ENCODE results near the gene MTR.

MTR gene

DNA sequence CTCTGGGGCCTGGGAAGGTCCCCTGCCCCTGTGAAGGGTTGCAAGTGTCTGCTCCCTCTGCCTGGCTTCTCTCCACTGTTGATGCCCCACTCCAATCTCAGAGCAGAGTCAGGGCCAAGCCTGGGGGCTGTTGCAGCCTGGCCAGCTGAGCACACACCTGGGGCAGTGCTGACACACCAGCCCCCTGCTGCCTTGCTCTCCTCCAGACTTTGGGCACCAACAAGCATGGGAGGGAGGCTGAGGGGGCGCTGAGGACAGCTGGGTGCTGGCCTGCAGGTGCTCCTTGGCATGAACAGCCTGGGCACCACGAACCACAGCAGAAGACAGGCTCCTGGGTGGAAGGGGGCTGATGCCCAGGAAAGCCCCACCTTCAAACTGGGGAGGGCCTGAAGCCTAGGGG, 9.6 kb upstream of the MTR start:
- DNase-seq, result no peak

DNA sequence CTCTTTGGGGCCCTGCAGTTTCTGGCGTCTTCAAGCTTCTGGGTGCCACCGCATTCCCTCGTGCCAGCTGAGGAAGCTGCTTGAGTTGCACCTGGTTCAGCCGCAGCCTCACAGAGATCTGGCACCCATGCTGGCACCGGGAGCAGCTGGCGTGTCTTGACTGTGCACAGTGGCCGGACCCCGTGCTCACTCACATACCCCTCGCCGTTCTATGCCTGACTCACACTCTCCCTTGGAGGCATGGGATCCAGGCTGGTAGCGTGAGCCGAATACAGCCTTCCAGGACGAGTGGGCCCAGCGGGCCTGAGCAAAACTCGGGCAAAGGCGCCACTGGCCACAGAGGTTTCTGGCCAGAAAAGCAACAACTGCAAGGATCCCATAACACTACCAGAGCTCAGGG, 8.6 kb upstream of the MTR start:
- no peak for DNase-seq

DNA sequence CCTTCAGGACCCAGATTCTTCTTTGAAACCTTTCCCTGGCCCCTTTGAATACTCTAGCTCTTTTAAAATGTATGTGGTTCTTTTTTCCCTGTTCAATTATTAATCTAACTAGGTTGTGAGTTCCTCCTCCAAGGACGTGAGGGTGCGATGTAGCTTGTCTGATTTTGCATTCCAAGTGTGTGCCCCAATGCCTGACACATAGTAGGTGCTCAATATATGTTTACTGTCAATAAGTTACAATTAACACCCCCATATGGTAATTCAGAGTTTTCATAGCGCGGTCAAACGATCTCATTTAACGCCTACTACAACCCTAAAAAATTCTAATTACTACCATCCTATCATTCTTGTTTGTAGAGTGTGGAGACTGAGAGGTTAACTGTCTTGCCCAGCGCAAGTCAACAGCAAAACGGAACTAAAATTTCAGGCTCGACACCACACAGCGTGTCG, 482 bp upstream of the MTR start:
- no peak for DNase-seq

DNA sequence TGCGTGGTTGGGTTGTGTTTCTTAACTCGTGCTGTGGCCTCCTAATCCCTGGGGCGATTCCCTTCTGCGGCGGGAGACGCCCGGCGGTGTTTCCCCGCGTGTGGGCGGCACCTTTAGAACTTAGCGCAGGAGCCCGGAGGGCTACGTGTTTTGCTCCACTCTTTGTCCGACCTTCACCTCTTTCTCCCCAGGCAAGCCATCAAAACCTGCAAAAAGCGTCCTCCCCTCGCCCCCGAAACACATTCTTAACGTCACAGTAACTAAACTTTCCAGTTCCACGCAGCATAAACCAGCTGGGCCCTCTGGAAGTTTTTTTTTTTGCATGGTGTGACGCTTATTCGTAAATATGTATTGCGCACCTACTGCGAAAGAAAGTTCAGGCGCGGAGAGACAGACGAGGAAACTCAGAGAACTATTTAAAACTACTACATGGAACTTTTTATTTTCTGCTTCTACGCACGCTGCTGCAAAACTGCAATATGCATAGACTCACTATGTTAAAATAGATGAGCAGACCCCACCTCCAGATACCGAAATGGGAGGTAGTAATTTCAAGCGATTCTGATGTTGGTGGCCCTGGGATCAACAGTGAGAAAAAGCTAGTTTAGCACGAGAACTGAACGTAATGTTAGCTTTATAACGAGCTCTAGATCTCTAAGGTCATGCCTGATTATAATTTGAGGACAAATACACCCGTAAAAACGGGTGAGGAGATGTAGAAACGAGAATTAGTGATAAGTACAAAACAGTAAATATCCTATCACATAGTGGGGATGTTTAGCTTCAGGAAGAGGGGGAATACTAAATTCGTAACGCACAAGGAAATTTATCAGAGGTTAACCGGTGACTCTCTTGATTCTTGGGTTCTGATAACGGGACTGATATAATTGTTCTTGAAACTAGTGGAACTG, 920 bp downstream of the MTR start:
- peak; percentile 76 for DNase-seq

DNA sequence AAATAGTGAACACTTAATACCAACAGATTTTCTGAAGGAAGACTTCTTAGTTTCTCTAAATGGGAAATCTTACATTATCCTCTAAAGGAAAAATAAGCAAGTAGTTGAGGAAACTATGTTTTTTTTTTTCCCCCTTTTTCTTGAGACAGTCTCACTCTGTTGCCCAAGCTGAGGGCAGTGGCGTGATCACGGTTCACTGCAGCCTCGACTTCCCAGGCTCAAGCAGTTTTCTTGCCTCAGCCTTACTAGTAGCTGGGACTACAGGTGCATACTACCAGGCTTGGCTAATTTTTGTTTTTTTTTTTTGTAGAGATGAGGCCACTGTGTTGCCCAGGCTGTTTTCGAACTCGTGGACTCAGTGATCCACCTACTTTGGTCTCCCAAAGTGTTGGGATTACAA, 3.9 kb downstream of the MTR start:
- no peak for DNase-seq

DNA sequence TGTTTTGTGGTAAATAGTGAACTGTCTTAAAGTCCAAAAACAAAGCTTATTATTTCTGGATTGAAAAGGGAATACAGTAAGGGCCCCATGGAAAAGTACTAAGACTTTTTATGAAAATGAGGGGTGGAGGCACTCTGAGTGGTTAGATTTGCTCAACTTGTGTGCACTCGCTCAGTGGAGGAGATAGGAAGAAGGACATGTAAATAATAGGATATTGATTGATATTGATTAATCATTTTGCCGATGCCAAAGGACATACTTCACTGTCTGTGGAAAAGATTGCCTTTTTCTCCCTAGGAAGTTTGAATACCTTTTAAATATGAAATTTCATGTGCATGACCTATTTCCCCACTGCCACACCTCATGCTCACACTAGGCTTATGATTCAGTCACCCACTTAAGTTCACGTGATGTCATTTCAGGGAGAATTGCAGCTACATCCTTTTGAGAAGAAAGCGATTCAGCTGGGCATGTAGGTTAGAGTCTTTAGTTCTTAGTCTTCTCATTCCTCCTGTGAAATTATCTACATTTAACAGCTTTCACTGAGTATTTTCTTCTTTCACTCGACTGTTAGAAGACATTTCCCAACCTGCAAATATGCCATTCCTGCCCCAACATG, 5.0 kb downstream of the MTR start:
- no peak for DNase-seq

DNA sequence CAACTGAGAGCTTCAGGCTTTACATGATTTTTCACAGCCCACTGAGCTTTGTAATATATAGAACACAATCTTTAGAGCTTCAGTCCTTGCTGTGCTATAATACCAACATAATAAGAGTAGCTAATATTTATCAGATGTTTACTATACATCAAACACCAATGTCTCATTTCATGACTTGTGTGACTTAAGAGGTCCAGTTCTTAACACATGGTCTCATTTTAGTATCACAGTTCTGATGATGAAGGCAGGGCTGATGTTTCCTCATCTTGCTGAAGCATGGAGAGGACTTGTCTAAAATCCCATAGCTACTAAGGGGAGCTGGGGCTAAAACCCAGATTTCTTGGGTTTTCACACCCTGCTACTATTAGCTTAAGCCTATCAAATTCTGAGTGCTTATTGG, 5.5 kb downstream of the MTR start:
- no peak for DNase-seq

DNA sequence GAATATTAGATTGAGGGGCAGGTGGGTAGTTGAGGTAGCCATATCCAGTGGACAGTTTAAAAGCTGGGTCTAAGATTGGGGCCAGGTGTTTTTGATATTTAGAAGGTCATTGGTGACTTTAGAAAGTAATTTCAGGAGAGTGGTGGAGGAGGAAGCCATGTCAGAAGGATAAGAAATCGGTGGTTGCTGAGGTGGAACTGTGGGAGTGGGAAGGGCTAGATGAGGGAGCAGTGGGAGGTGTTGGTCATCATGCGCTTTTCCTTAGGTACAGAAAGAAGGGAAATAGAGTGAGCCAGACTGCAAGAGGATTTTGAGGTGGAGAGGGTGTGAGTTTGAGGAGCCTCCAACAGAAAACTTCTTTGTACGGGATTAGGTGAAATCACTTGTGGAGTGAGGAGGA, 7.2 kb downstream of the MTR start:
- DNase-seq, result no peak

DNA sequence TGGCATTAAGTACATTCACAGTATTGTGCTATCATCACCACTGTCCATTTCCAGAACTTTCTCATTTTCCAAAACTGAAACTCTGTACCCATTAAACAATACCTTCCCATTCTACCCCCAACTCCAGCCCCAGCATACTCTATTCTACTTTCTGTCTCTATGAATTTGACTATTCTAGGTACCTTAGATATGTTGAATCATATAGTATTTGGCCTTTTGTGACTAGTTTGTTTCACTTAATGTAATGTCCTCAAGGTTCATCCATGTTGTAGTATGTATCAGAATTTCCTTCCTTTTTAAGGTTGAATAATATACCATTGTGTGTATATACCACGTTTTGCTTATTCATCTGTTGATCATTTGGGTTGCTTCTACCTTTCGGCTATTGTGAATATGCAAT, 11.5 kb downstream of the MTR start:
- DNase-seq, result no peak

DNA sequence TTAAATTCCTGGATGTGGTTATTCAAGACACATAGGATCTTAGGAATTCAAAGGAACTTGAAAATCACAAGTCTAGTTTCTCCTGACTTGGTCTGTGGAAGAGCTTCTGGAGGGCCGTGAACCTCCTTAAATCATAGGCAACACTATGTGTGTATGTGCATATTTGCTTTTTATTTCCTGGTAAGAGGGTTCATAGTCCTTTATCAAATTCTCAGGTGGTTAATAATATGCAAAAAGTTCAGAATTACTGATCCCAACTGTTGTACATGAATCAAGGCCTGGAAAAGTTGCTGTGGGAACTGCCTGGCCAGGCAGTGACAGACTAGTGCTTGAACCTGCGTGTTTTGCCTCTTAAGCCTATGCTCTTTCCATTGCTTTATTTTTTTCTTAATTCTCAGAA, 12.9 kb downstream of the MTR start:
- DNase-seq, result no peak

DNA sequence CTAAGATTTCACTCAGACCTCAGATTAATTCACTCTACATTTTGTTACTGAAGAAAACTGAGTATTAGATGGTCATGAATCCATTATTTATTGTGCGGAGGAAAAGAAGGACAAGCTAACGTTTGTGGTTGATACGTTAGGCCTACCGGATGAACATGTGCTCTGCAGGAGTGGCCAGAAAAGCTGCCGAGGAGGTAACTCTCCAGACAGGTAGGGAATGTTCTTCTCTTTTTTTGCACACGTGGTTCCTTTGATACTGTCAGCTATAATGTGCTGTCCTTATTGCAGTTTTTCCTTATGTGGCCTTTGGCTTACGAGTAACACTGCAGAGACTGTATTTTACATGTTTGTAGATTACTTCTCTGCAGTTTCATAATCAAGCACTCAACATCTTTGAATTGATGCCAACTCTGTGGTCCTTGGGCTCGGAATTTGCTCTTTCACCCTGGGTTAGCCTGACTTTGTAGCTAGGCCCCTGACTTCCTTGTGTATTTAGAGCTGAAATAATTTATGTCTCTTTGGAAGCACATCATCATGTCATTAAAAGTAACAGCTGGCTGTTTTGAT, 13.6 kb downstream of the MTR start:
- no peak for DNase-seq

DNA sequence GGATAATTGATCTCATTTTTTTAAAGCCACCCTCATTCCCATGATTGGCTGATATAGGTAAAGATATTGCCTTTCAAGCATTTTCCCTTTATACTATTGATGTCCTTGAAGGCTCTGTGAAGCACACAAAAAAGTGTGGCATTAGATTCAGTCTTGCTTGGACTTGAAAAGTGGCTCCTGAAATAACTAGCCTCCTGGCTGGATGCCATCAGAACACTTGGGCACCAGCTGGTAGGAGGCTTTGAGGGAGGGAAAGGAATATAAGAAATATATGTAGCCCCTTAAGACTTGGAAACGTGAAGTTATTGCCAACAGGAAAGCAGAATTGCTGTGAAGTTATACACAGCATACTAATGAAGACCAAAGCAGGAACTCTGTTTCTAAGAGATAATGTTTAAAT, 14.1 kb downstream of the MTR start:
- no peak for DNase-seq

DNA sequence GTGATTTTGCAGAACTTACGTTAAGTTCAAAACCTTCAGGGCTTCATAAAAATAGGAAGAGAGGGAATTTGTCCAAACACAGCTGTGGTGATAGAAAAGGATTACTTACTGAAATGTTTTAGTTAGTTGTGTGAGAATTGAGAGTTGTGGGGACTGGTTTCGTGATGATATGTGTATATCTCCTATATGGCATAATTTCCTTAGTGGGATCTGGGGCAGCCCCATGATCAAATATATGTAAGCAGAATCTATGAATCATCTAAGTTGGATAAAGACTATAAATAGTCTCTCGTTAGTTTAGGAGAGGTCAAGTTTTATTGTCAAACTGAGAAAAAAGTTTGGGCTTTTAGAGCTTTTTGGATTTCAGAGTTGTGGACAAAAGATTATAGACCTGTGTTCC, 14.9 kb downstream of the MTR start:
- DNase-seq, result no peak

DNA sequence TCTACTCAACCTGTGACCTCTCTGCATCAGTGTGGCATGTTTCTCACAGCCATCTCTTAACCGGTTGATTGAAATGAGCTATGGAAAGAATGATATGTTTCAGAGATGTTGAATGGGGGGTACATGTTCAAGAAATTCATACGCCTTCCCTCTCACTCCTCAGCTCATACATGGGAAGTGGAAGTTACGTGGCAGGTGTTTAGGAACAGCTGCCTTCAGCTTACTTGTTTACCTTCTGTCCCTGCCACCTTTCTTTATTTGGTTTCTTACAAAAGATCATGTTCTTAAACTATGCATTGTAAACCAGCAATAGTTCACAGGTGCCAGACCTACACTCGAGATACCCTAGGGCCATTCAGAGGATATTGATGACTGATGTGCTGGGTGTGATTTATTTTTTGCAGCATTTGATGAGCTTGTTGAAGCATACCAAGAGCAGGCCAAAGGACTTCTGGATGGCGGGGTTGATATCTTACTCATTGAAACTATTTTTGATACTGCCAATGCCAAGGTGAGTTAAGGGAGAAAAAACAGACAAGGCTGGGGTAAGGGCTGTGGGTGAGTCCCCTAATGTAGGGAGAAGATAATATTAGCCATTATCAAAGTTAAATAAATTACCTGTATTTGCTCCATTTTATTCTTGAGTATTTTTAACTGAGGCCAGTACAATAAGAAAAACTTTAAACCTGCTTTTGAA, 17.4 kb downstream of the MTR start:
- no peak for DNase-seq

DNA sequence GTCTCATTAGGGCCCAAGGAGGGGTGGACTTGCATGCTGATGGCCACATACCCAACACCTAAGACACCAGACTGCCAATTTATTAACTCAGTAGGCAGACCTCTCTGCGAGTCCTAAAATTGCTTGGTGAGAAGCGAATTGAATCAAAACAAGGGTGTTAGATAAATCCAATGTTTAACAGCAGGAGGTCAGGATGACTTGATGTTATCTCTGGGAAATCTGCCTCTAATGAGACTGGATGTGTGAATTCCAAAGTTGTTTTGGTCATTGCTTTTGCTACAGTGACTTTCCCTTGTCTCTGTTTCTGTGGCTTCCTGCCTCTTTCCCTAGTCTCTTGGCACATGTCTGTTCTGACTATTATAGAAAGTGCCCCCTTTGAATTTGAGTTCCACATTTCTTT, 20.8 kb downstream of the MTR start:
- no peak for DNase-seq

DNA sequence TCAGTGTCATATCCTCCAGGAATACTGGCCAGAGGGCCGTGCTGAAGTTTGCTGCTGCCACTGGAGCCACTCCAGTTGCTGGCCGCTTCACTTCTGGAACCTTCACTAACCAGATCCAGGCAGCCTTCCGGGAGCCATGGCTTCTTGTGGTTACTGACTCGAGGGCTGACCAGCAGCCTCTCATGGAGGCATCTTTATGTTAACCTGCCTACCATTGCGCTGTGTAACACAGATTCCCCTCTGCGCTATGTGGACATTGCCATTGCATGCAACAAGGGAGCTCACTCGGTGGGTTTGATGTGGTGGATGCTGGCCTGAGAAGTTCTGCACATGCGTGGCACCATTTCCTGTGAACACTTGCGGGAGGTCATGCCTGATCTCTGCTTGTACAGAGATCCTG, 24.8 kb downstream of the MTR start:
- no peak for DNase-seq

DNA sequence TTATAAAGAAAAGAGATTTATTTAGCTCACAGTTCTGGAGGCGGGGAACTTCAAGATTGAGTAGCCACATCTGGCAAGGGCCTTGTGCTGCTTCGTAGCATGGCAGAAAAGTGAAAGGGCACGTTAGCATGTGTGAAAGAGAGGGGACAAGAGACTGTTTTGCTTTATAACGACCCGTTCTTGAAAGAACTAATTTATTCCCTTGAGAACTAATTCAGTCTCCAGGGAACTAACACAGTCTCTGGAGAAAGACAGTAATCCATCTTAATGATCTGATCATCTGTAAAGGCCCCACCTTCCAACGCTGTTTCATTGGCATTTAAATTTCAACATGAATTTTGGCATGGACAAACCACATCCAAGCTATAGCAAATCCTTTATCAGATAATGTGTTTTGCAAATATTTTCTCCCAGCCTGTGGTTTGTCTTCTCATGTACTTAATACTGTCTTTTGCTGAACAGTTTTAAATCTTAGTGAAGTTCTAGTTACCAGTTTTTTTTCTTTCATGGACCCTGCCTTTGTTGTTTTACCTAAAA, 26.1 kb downstream of the MTR start:
- DNase-seq, result no peak

DNA sequence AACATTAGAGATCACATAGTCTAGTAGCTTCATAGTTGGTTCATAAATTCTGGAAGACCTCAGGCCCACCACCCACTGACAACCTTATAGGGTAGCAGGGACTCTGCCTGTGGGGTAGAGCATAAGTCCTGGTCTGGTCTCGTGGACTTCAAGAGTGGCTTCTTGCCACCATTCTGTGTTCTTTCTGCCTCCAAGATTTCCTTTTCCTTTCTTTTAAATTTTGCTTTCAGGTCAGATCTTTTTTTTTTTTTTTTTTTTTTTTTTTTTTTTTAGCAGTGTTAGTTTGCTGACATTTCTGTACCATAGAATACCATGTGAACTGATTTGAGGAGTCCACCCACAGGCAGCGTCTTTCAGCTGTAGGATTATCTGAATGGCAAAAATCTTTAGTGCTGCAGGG, 28.5 kb downstream of the MTR start:
- DNase-seq, result no peak

DNA sequence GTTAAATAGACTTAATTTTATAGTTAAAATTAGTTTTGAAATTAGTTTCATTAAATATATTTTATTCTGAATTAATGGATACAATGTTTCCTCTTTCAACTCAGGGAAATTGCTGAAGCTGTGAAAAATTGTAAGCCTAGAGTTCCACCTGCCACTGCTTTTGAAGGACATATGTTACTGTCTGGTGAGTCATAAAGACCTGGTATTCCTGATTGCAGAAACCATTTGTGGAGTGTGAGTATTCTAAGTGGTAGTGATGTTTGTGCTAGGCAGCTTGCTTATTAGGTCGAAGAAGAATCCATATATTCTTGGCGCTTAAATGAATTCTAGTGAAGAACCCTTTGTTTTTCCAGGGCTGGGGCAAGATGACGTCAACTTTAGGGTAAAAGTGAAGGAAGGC, 34.0 kb downstream of the MTR start:
- DNase-seq, result no peak

DNA sequence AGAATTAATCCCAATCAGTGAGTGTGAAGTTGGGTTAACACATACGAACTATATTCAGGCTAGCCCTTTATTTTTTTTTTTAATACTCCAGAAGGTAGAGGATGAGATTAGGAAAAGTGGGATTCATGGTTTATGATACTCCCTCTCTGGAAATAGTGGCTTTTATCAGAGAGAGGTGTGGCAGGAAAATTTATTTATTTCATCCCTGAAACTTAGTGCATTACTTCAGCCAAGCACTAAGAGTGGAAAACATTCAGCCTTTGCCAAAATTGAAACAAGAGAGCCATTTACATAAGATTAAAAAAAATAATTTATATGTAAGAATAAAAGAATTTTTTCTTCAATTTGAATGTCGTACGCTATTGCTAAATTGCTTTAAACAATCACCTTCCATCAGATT, 35.0 kb downstream of the MTR start:
- DNase-seq, result no peak

DNA sequence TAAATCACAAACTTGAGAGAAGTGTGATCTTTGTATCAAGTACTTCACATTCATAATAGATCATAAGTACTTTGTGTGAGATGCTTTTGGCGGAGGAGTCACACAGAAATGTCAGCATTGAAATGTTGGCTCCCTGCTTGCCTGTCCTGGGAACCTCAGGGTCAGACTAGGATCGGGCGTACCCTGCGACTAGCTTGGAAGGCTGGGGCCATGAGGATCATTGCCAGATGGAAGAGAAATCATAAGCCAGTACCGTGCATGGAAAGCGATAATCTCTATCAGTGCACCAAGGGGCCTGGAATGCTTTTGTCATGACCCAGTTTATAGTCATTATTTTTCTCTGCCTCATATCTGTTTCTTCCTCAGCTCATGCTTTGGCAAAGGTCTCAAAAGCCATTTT, 35.5 kb downstream of the MTR start:
- no peak for DNase-seq

DNA sequence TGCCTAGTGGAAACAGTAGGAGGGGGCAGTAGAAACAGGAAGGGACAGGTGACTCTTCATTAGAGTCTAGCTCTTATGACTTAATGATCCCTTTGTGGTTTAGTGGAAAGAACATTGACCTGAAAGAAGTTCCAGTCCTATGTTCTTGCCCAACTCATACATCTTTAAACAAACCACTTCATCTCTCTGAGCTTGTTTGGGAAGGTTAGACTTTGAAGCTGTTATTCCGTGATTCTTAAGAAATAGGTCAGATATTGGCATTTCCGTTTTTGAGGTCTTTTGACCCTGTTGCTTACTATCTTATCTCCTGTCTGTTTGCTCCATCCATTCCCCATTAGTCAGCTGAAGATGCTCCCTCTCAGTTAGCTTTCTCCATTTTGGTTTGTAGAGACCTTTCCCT, 38.5 kb downstream of the MTR start:
- no peak for DNase-seq

DNA sequence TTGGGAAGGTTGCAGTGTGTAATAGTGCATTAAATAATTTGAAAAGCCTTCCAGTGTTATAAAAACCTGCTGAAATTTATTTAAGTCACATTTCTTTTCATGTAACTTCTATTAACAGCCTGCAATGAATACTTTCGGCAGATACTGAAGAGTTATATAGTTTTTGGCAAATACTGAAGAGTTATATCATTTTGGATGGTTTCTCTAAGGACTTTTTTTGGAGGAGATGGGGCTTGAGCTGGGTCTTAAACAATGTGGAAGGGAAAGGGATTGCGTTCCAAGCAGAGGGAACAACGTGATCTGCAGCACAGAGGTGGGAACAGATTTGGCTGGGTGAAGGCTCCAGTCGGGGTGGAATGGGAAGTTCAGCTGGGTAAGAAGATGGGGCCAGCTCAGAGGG, 39.8 kb downstream of the MTR start:
- no peak for DNase-seq

DNA sequence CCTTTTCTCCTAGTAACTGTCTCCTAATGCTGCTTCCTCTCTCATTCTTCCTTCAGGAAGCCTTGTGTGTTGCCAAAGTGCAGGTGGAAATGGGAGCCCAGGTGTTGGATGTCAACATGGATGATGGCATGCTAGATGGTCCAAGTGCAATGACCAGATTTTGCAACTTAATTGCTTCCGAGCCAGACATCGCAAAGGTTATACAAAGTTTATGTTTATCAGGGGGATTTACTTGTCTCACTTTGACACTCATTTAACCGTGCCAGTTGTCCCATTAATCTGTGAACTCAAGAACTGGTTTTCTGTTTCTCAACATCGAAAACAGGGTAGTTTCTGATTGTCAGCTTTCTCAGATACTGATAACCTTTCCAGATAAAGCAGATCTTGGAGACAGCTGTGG, 40.4 kb downstream of the MTR start:
- DNase-seq, result no peak

All from CD4-positive, alpha-beta T cell treated with Interleukin-10 for 1 hour (primary cell).